HepG2 (cell line): ENCODE data around the gene BLVRB. TPM values are rescaled to one million over a fixed set of nuclear protein-coding genes. Genes with fewer than 3 reads are reported as not detected.

ENCODE experiments used
- E2F1 ChIP-seq: sonication (generic); formaldehyde crosslinking; IDR thresholded peaks from 2 replicates; pipeline ENCODE4 v1.5.0; 2020; ENCODE audit warnings: missing genetic modification reagents
- ERF ChIP-seq: IDR thresholded peaks from 2 replicates; pipeline ENCODE4 v1.6.1; 2018; ENCODE audit warnings: missing biosample characterization, missing genetic modification reagents
- FOXP1 ChIP-seq, 2 experiments: fragments of 450-650 bp in 1 of 2; IDR thresholded peaks; 2 replicates each; pipeline ENCODE4 v1.6.1; 2017 to 2018; ENCODE audit warnings: antibody characterized with exemption in 1 of 2
- GATAD2A ChIP-seq: IDR thresholded peaks from 2 replicates; pipeline ENCODE4 v1.6.1; 2016
- GTF3A ChIP-seq: sonication (generic); formaldehyde crosslinking; conservative IDR thresholded peaks from 2 replicates; pipeline ENCODE4 v1.4.0; 2020; ENCODE audit warnings: mild to moderate bottlenecking, missing genetic modification reagents
- HIVEP1 ChIP-seq: sonication (generic); formaldehyde crosslinking; IDR thresholded peaks from 2 replicates; pipeline ENCODE4 v1.4.0; 2020; ENCODE audit warnings: mild to moderate bottlenecking, missing genetic modification reagents
- POLR2G ChIP-seq: fragments of 200-400 bp; formaldehyde crosslinking; IDR thresholded peaks from 2 replicates; pipeline ENCODE4 v1.6.1; 2018; ENCODE audit warnings: mild to moderate bottlenecking, low read depth, low read length, moderate library complexity
- PPARG ChIP-seq: conservative IDR thresholded peaks from 2 replicates; pipeline ENCODE4 v1.6.1; 2016; ENCODE audit warnings: missing biosample characterization, missing genetic modification reagents
- THAP11 ChIP-seq: IDR thresholded peaks from 2 replicates; pipeline ENCODE4 v1.6.1; 2016; ENCODE audit warnings: missing biosample characterization, missing genetic modification reagents
- ZFX ChIP-seq: sonication (generic); formaldehyde crosslinking; IDR thresholded peaks from 2 replicates; pipeline ENCODE4 v1.4.0; 2020; ENCODE audit warnings: mild to moderate bottlenecking, low read depth, missing genetic modification reagents, moderate library complexity
- ZNF235 ChIP-seq: sonication (generic); formaldehyde crosslinking; IDR thresholded peaks from 2 replicates; pipeline ENCODE4 v1.8.1; 2023; ENCODE audit warnings: mild to moderate bottlenecking, missing genetic modification reagents, borderline replicate concordance
- ZNF644 ChIP-seq: IDR thresholded peaks from 2 replicates; pipeline ENCODE4 v1.6.1; 2016; ENCODE audit warnings: low read depth
- ZNF776 ChIP-seq: sonication (generic); formaldehyde crosslinking; IDR thresholded peaks from 2 replicates; pipeline ENCODE4 v1.4.0; 2020; ENCODE audit warnings: mild to moderate bottlenecking, missing genetic modification reagents
- polyA plus RNA-seq, 8 experiments: library from polyadenylated mRNA; depleted of rRNA in 3 of 8; stranded (reverse) in 7 of 8; unstranded in 1 of 8; fragments of >200 nt; fragmentation: Illumina TruSeq in 4 of 8; extraction: Trizol in 4 of 8; gene quantifications; 2 replicates each; pipeline versions ENCODE4 v1.2.1 to v1.2.3, GENCODE V29; 2011 to 2016; ENCODE audit warnings: low read depth in 4 of 8, missing spikeins in 1 of 8, mixed read lengths in 1 of 8; ENCODE audit not compliant: insufficient read depth in 1 of 8
- total RNA-seq, 5 experiments: library from RNA; depleted of rRNA; stranded (reverse); fragments of >200 nt; fragmentation: Illumina TruSeq; extraction: Trizol; gene quantifications; 2 replicates each; pipeline ENCODE4 v1.2.3, GENCODE V29; 2016; ENCODE audit warnings: low read depth in 1 of 5
- TF ChIP-seq, protein P1 (sequence below): sonication (generic); formaldehyde crosslinking; IDR thresholded peaks from 2 replicates; pipeline ENCODE4 v1.5.1; 2020; ENCODE audit warnings: missing genetic modification reagents, mild to moderate bottlenecking, borderline replicate concordance
- TF ChIP-seq, protein P2 (sequence below), 2 experiments: sonication (generic) in 1 of 2; formaldehyde crosslinking in 1 of 2; IDR thresholded peaks; 2 replicates each; pipeline versions ENCODE4 v1.6.1 to v1.9.0; 2014 to 2022; ENCODE audit warnings: antibody characterized with exemption in 1 of 2, borderline replicate concordance in 1 of 2, inconsistent platforms in 1 of 2, low read depth in 1 of 2, missing genetic modification reagents in 1 of 2
- TF ChIP-seq, protein P3 (sequence below): IDR thresholded peaks from 2 replicates; pipeline ENCODE4 v1.6.1; 2016; ENCODE audit warnings: missing compliant biosample characterization, missing genetic modification reagents, borderline replicate concordance

Gene BLVRB
- total and polyA plus RNA-seq, 2 of the 13 experiments (the other 11 are each of a cell fraction or from before 2014, with no cell fraction given) = 25.9 to 51.4 TPM

GRCh38 chr19:40444000-40444824 is 21.3 kb downstream of the BLVRB start, which contains the start of gene SERTAD3 (continued):
- TF ChIP-seq, protein P1, sequence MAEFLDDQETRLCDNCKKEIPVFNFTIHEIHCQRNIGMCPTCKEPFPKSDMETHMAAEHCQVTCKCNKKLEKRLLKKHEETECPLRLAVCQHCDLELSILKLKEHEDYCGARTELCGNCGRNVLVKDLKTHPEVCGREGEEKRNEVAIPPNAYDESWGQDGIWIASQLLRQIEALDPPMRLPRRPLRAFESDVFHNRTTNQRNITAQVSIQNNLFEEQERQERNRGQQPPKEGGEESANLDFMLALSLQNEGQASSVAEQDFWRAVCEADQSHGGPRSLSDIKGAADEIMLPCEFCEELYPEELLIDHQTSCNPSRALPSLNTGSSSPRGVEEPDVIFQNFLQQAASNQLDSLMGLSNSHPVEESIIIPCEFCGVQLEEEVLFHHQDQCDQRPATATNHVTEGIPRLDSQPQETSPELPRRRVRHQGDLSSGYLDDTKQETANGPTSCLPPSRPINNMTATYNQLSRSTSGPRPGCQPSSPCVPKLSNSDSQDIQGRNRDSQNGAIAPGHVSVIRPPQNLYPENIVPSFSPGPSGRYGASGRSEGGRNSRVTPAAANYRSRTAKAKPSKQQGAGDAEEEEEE (CRISPR knock-in tag) = no peak; the same call in 1 of the 2 replicates
- peak; percentile 84 for TF ChIP-seq POLR2G
- TF ChIP-seq, protein P2, sequence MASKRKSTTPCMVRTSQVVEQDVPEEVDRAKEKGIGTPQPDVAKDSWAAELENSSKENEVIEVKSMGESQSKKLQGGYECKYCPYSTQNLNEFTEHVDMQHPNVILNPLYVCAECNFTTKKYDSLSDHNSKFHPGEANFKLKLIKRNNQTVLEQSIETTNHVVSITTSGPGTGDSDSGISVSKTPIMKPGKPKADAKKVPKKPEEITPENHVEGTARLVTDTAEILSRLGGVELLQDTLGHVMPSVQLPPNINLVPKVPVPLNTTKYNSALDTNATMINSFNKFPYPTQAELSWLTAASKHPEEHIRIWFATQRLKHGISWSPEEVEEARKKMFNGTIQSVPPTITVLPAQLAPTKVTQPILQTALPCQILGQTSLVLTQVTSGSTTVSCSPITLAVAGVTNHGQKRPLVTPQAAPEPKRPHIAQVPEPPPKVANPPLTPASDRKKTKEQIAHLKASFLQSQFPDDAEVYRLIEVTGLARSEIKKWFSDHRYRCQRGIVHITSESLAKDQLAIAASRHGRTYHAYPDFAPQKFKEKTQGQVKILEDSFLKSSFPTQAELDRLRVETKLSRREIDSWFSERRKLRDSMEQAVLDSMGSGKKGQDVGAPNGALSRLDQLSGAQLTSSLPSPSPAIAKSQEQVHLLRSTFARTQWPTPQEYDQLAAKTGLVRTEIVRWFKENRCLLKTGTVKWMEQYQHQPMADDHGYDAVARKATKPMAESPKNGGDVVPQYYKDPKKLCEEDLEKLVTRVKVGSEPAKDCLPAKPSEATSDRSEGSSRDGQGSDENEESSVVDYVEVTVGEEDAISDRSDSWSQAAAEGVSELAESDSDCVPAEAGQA (IDR thresholded peaks at IDR 0.05; ENCODE audit: low read depth) = no peak; the same call in 1 of the 2 replicates
- TF ChIP-seq, protein P2 (CRISPR knock-in tag; IDR thresholded peaks at IDR 0.05; ENCODE audit: borderline replicate concordance) = no peak
- TF ChIP-seq ERF (CRISPR knock-in tag) = peak; percentile 60; the same call in 1 of the 2 replicates
- TF ChIP-seq GATAD2A (CRISPR knock-in tag) = peak; percentile 37; the same call in 1 of the 2 replicates
- TF ChIP-seq E2F1 (CRISPR knock-in tag) = 0 out of 2 replicates have a peak, but pooled peaks have one; percentile 28
- TF ChIP-seq PPARG (CRISPR knock-in tag) = peak; percentile 31; the same call in 1 of the 2 replicates
- peak; percentile 70 for TF ChIP-seq THAP11
- peak; percentile 57; the same call in 1 of the 2 replicates for TF ChIP-seq ZNF235
- TF ChIP-seq FOXP1 (IDR thresholded peaks at IDR 0.05) = no peak
- no peak for TF ChIP-seq FOXP1 (CRISPR knock-in tag; IDR thresholded peaks at IDR 0.05)
- peak; percentile 88 for TF ChIP-seq HIVEP1 (CRISPR knock-in tag)
- TF ChIP-seq ZNF644 = no peak
- peak; percentile 88; the same call in 1 of the 2 replicates for TF ChIP-seq ZNF776 (CRISPR knock-in tag)
- TF ChIP-seq ZFX (CRISPR knock-in tag) = peak; percentile 82
- 0 out of 2 replicates have a peak, but pooled peaks have one; percentile 59 for TF ChIP-seq GTF3A
- TF ChIP-seq, protein P3, sequence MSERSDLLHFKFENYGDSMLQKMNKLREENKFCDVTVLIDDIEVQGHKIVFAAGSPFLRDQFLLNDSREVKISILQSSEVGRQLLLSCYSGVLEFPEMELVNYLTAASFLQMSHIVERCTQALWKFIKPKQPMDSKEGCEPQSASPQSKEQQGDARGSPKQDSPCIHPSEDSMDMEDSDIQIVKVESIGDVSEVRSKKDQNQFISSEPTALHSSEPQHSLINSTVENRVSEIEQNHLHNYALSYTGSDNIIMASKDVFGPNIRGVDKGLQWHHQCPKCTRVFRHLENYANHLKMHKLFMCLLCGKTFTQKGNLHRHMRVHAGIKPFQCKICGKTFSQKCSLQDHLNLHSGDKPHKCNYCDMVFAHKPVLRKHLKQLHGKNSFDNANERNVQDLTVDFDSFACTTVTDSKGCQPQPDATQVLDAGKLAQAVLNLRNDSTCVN (CRISPR knock-in tag) = no peak
